ENCODE data around the gene PTPRD. TPM values are rescaled to one million over a fixed set of nuclear protein-coding genes. Genes with fewer than 3 reads are reported as not detected.

PTPRD gene
- total RNA-seq, 1 experiment from 2014 or later, result 0.02 TPM

GRCh38 chr9:10253341-10253740 lies 359.5 kb downstream of the PTPRD start:
- POLR2A ChIA-PET, result no interaction called here
- CTCF ChIA-PET, result no interaction called here
- no peak overlapping the region for H3K27ac ChIP-seq (ENCODE audit: low read depth, low read length)
- ATAC-seq (no peak), DNase-seq (ENCODE audit: low read depth, low spot score) (no peak)
- H3K4me1 ChIP-seq (ENCODE audit: control insufficient read depth in 1 of 2, insufficient read depth in 2 of 2, low read length in 2 of 2), result no peaks in the 10 kb centered on the region
- intact Hi-C loops (cut with micrococcal nuclease), result no loop called here
- RAD21 ChIA-PET (ENCODE audit: low non-redundant PET in 1 of 2, low total read pairs in 2 of 2, uncharacterized antibody in 2 of 2, unreplicated experiment in 2 of 2), result no interaction called here
- TF ChIP-seq POLR2A (IDR thresholded peaks at IDR 0.05; ENCODE audit: borderline replicate concordance, extremely low read depth, insufficient read depth, insufficient read length), result no peak
- TF ChIP-seq EZH2phosphoT487 (IDR thresholded peaks at IDR 0.05; ENCODE audit: borderline replicate concordance), result no peak
- TF ChIP-seq CBX3 (IDR thresholded peaks at IDR 0.05; ENCODE audit: low read depth), result no peak
- no peak for TF ChIP-seq MAX (IDR thresholded peaks at IDR 0.05)
- no peak for TF ChIP-seq ELF1 (IDR thresholded peaks at IDR 0.05; ENCODE audit: borderline replicate concordance, low read depth)
- TF ChIP-seq SIN3A (IDR thresholded peaks at IDR 0.05; ENCODE audit: low read depth), result no peak
- TF ChIP-seq ATF3 (IDR thresholded peaks at IDR 0.05), result no peak
- no peak for TF ChIP-seq FOSL1 (IDR thresholded peaks at IDR 0.05; ENCODE audit: low read depth)
- no peak for TF ChIP-seq TCF7L2 (IDR thresholded peaks at IDR 0.05; ENCODE audit: borderline replicate concordance, extremely low read depth, insufficient read depth, insufficient read length)
- no peak for TF ChIP-seq SP1 (IDR thresholded peaks at IDR 0.05; ENCODE audit: low read depth)
- no peak for TF ChIP-seq YY1 (IDR thresholded peaks at IDR 0.05; ENCODE audit: extremely low read depth, insufficient replicate concordance, low read depth, low read length)
- TF ChIP-seq EZH2 (IDR thresholded peaks at IDR 0.05), result no peak
- TF ChIP-seq ZBTB33 (IDR thresholded peaks at IDR 0.05; ENCODE audit: extremely low read depth, insufficient replicate concordance, low read length), result no peak
- no peak for TF ChIP-seq JUND (IDR thresholded peaks at IDR 0.05)
- no peak overlapping the region for H3K4me2 ChIP-seq (ENCODE audit: low read length)
- H3K9me3 ChIP-seq (ENCODE audit: control insufficient read depth in 1 of 2, insufficient read depth in 1 of 2, low read depth in 1 of 2, low read length in 2 of 2), result peaks cover 0 to 4% of the 10 kb centered on the region in 2 experiments; a peak in 2 of 4 replicates
- no TSS peak for BruUV-seq (replicated peaks)
- H3K36me3 ChIP-seq (ENCODE audit: control insufficient read depth in 1 of 2, insufficient read depth in 2 of 2, low read length in 2 of 2), result no peaks in the 10 kb centered on the region
- H3K4me3 ChIP-seq (replicated peaks in 1 of 2; ENCODE audit: low read depth in 1 of 2, low read length in 2 of 2), result no peak overlapping the region
- no peak overlapping the region for H2AFZ ChIP-seq (ENCODE audit: low read depth, low read length, poor library complexity, severe bottlenecking)
- no peaks in the 10 kb centered on the region for H3K79me2 ChIP-seq (ENCODE audit: insufficient read depth, low read length)
- H4K20me1 ChIP-seq (ENCODE audit: insufficient read depth), result no peaks in the 10 kb centered on the region; the same call in 1 of the 2 replicates
- H3K9me2 ChIP-seq (ENCODE audit: insufficient read depth), result no peaks in the 10 kb centered on the region
- H3K9ac ChIP-seq (ENCODE audit: low read length), result no peak overlapping the region
- H3K27me3 ChIP-seq (ENCODE audit: insufficient read depth, low read length), result no peaks in the 10 kb centered on the region
